Inferior parietal cortex (tissue), 1 donor: Measurements from ENCODE around the gene C20orf204.

ENCODE experiments used
- DNase-seq: peaks from one replicate; pipeline ENCODE4 v3.0.0-alpha.2; 2016; ENCODE audit errors: extremely low spot score

The C20orf204 gene

GRCh38 chr20:64027981-64028685 is 7.8 kb upstream of the C20orf204 start:
- no peak for DNase-seq

DNA sequence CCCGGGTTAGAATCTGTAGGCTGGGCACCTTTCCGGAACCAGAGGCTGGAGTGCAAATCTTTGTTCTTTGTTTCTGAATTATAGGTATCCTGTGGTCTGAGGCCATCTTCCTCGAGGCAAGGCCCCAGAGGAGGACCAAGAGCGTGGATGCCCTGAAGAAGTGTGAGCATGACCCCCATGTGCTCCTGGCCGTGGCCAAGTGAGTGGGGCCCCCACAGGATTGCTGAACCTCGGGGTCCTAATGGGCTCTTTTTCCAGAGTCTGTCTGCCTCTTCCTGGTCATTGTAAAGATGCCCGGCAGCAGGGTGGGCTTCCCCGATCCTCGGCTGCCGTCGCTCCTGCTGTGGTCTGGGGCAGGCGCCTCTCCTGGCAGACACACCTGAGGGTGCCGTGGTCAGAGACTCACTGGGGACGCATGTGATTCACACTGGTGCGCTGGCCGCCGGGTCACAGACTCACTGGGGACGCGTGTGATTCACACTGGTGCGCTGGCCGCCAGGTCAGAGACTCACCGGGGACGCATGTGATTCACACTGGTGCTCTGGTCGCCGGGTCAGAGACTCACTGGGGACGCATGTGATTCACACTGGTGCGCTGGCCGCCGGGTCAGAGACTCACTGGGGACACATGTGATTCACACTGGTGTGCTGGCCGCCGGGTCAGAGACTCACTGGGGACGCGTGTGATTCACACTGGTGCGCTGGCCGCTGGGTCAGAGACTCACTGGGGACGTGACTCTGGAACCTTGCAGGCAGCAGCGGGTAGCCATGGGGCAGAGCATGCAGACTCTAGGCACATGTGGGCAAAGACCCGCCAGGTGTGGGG is 6.5 kb upstream of the C20orf204 start:
- no peak for DNase-seq

DNA sequence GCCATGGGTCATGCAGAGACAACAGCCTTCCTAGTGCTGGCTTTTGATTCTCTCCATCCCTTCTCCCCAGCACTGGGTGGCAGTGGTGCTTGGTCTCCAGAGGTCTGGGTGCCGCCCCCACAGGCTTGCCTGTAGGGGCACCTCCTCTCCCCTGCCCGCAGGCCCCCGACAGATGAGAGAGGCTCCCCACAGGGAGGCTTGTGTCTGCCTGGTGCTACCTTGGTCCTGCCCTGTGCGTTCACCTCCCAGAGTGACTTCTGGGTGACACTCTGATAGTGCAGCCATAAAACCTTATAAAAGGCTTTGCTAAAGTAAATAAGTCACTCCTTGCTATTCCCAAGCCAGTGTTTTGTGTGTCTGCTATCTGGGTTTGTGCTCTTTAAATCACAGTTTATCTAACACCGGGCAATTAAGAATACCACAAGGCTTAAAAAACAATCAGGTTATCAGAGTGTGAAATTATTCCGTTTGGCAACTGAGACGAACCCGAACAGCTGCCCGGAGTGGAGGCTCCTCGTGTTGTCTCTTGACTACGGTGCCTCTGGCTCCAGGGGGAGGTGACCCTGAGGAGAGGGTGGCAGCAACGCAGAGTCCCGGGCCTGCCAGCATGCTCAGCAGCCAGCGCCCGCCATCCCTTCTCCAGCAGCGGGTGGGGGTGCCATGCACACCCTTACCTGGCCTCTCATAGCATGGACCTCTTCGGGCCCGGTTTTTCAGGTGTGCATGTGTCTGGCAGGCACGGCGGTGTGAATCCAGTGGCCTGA is 5.4 kb upstream of the C20orf204 start:
- DNase-seq, result no peak

- DNase-seq, result no peak
Measured at GRCh38 chr20:64031822-64032314, 4.1 kb upstream of the C20orf204 start.

GRCh38 chr20:64032706-64033624 is 3.0 kb upstream of the C20orf204 start:
- no peak for DNase-seq

GRCh38 chr20:64033981-64034493 is 1.9 kb upstream of the C20orf204 start:
- DNase-seq, result no peak

DNA sequence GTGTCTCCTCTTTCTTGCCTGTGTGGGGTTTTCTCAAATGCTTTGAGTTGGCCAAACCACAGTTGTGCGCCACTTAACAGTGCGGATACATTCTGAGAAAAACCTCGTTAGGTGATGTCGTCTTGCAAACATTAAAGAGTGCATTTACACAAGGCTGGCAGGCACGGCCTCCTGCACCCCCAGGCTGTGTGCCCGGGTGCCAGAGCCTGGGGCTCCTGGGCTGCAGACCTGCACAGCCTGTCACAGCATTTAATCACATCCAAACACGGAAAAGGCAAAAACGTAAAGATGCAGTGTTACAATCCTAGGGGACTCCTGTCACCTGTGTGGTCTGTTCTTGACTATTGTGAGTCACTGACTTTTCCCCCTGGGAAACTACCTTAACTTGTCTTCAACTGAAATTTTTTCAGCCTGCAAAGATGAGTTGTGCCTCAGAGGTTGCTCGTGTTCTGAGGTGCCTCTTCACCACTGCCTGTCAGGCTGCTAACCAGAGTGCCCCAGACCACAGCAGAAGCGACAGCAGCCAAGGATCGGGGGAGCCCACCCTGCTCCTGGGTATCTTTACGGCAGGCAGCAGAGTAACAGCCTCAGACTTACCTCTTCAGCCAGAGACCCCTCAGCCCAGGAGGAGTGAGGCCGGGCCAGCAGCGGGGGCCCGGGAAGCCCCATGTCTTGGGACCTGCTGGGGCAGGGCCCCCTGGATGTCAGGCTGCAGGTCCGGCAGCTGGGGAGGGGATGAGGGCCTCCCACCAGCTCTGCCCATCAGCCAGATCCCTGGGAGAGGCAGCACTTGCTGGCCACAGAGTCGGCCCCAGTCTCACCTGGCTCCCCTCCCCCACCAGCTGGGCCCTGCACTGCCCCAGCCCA is 683 bp upstream of the C20orf204 start:
- DNase-seq, result no peak

- DNase-seq, result no peak
Measured at GRCh38 chr20:64036346-64037198, 590 bp downstream of the C20orf204 start.

DNA sequence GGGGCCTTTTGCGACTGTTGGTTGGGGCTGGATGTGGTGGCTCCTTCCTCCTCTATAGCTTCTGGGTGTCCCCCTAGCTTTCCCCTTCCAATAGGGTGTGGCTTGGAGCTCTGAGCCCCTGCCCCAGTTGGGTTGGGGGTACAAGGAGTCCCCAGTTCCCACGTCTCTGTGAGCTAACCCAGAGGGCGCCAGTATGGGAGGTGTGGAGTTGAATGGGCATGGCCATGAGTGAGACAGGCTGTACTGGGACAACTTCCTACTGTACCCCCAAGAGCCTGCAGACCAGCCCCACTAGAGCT is 1.2 kb downstream of the C20orf204 start:
- no peak for DNase-seq

DNA sequence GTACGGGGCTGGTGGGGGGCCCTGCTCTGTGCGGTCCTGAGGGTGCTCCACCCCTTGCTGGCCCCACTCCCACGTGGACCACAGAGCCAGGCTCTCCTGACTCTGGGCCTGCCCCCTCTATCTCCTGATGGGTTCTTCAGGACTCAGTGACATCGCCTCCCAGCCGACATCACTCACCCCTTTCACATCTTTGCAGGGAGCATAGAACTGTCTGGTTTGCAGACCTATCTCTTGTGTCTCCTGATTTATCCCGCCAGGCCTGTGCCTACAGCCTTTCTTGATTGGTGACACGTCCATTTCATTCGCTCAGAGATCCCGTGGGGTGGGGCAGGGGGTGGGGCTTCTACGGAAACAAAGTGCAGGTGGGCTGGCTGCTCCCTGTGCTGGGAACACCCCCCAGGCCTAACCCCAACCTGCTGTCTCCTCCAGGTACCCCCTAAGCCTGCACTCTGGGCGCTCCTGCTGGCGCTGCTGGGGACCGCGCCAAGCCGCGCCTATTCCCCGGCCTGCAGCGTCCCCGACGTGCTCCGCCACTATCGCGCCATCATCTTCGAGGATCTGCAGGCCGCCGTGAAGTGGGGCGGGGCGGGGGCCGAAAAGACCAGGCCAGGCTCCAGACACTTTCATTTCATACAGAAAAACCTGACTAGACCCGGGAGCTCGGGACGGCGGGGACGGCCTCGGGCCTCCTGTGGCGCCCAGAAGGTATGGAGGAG is 1.7 kb downstream of the C20orf204 start:
- DNase-seq, result no peak

GRCh38 chr20:64038224-64038564 is 2.2 kb downstream of the C20orf204 start:
- no peak for DNase-seq

- DNase-seq, result peak; percentile 23
Measured at GRCh38 chr20:64038565-64039292, 2.7 kb downstream of the C20orf204 start.

DNA sequence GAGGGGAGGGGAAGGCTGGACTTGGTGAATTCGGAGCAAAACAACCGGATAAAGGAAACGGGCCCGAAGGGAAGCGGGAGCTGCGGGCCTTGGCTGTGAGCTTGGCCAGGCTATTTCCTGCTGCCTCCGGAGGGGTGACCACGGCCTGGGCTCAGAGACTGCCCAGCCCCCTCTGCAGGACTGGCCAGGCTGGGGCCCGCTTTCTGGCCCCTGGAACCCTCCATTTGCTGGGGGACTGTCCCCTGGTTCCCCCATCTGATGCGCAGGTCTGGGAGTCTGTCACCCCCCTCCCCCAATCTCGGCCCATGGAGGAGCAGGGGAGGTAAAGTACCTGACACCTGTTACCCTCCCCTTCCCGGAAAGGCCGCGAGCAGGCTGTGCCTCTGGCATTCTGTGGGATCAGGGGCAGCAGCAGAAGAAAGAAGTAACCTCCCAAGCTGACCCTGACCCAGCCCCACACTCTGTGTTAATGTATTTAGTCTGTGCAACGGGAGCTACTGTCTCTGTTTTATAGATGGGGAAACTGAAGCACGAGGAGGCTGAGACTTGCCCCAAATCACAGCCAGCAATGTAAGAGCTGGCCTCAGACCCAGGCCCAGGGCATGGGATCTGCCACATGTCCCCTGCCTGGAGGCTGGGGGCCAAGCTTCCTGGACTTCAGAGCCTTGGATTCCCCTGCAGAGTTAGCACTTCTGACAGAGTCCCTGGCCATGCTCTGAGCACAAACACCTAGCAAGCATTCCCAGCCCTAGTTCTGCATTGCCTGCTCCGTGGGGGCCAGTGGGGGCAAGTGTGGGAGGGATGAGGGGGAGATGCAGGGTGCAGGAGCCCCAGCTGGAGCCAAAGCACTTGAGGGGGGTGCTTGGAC is 3.5 kb downstream of the C20orf204 start:
- no peak for DNase-seq

GRCh38 chr20:64040231-64041039 is 4.5 kb downstream of the C20orf204 start:
- no peak for DNase-seq

- no peak for DNase-seq
Measured at GRCh38 chr20:64041040-64041780, 5.2 kb downstream of the C20orf204 start.

DNA sequence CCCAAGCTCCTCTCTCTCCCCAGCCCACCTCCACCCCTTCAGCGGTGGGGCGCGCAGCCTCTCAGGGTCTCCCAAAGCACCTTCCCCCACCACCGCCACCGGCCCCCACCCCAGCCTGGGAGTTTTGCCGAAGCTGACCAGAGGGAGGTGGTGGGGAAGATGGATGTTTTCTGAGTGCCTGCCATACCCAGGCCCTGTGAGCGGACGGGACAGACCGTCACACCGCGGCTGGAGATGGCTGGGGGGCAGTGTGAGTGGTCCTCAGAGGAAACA is 5.7 kb downstream of the C20orf204 start:
- DNase-seq, result no peak
